ENCODE data around the gene ERAL1.
A peak's percentile ranks its signal among the peaks of the same experiment; 100 is the strongest.
"Not testable (repeated sequence)": the region's sequence is repeated elsewhere in the genome, so short reads cannot be mapped to it uniquely, and the experiment has no call there.

The ERAL1 gene

GRCh38 chr17:28896884-28897768, 42.3 kb downstream of the ERAL1 start, which contains the start of gene FLOT2:
FLOT2 (minus strand) TSS chr17:28897733; CDS start chr17:28897574, 159 bp downstream.
- TF ChIP-seq POLR2A (IDR thresholded peaks at IDR 0.05; ENCODE audit: low read depth, low read length) (peak; percentile 68; the same call in 1 of the 2 replicates), POLR2AphosphoS5 (IDR thresholded peaks at IDR 0.05; ENCODE audit: low read depth, low read length) (no peak), TAF1 (IDR thresholded peaks at IDR 0.05; ENCODE audit: borderline replicate concordance, low read depth, low read length) (no peak)
- DNase-seq (ENCODE audit: insufficient read length), result no peak
- FAIRE-seq, result peak; percentile 81

- TF ChIP-seq TAF1 (IDR thresholded peaks at IDR 0.05; ENCODE audit: borderline replicate concordance, low read depth, low read length) (no peak), POLR2A (IDR thresholded peaks at IDR 0.05; ENCODE audit: low read depth, low read length) (no peak), POLR2AphosphoS5 (IDR thresholded peaks at IDR 0.05; ENCODE audit: low read depth, low read length) (no peak)
- DNase-seq (ENCODE audit: insufficient read length) (no peak), FAIRE-seq (no peak)
These were observed 43.1 kb downstream of the ERAL1 start for GRCh38 chr17:28897769-28898526.

- DNase-seq (ENCODE audit: insufficient read length) (no peak), FAIRE-seq (no peak)
- TF ChIP-seq POLR2A (IDR thresholded peaks at IDR 0.05; ENCODE audit: low read depth, low read length), result no peak
- TF ChIP-seq TAF1 (IDR thresholded peaks at IDR 0.05; ENCODE audit: borderline replicate concordance, low read depth, low read length), result no peak
- no peak for TF ChIP-seq POLR2AphosphoS5 (IDR thresholded peaks at IDR 0.05; ENCODE audit: low read depth, low read length)
These were observed 43.7 kb downstream of the ERAL1 start for GRCh38 chr17:28898527-28898955.

GRCh38 chr17:28899212-28899815, 44.5 kb downstream of the ERAL1 start:
- DNase-seq (ENCODE audit: insufficient read length) (no peak), FAIRE-seq (no peak)
- no peak for TF ChIP-seq TAF1 (IDR thresholded peaks at IDR 0.05; ENCODE audit: borderline replicate concordance, low read depth, low read length)
- no peak for TF ChIP-seq POLR2A (IDR thresholded peaks at IDR 0.05; ENCODE audit: low read depth, low read length)
- no peak for TF ChIP-seq POLR2AphosphoS5 (IDR thresholded peaks at IDR 0.05; ENCODE audit: low read depth, low read length)

- no peak for DNase-seq (ENCODE audit: insufficient read length)
- no peak for FAIRE-seq
- TF ChIP-seq POLR2AphosphoS5 (IDR thresholded peaks at IDR 0.05; ENCODE audit: low read depth, low read length) (no peak), POLR2A (IDR thresholded peaks at IDR 0.05; ENCODE audit: low read depth, low read length) (no peak), TAF1 (IDR thresholded peaks at IDR 0.05; ENCODE audit: borderline replicate concordance, low read depth, low read length) (no peak)
These were observed 46.3 kb downstream of the ERAL1 start for GRCh38 chr17:28900986-28901726.

- no peak for DNase-seq (ENCODE audit: insufficient read length)
These were observed 47.3 kb downstream of the ERAL1 start for GRCh38 chr17:28901866-28902818.

GRCh38 chr17:28902819-28903545, 48.2 kb downstream of the ERAL1 start, which contains the start of gene DHRS13:
DHRS13 (minus strand) TSS chr17:28903079; CDS start chr17:28902944, 135 bp downstream.
- FAIRE-seq, result peak; percentile 100

More at GRCh38 chr17:28901866-28902818, 47.3 kb downstream of the ERAL1 start:
- no peak for FAIRE-seq
- TF ChIP-seq TAF1 (IDR thresholded peaks at IDR 0.05; ENCODE audit: borderline replicate concordance, low read depth, low read length) (0 out of 2 replicates have a peak, but pooled peaks have one; percentile 7), POLR2AphosphoS5 (IDR thresholded peaks at IDR 0.05; ENCODE audit: low read depth, low read length) (no peak)

GRCh38 chr17:28903546-28903841, 48.7 kb downstream of the ERAL1 start:
- FAIRE-seq; DNase-seq (ENCODE audit: insufficient read length): not testable (repeated sequence)

More at GRCh38 chr17:28902819-28903545, 48.2 kb downstream of the ERAL1 start, which contains the start of gene DHRS13:
- peak; percentile 94 for DNase-seq (ENCODE audit: insufficient read length)
- 0 out of 2 replicates have a peak, but pooled peaks have one; percentile 56 for TF ChIP-seq TAF1 (IDR thresholded peaks at IDR 0.05; ENCODE audit: borderline replicate concordance, low read depth, low read length)
- TF ChIP-seq POLR2AphosphoS5 (IDR thresholded peaks at IDR 0.05; ENCODE audit: low read depth, low read length), result peak; percentile 44; the same call in 1 of the 2 replicates
- no peak for TF ChIP-seq POLR2A (IDR thresholded peaks at IDR 0.05; ENCODE audit: low read depth, low read length)

GRCh38 chr17:28904800-28905199, 50.0 kb downstream of the ERAL1 start:
- no peak for DNase-seq (ENCODE audit: insufficient read length)
- no peak for FAIRE-seq
- no peak for TF ChIP-seq POLR2AphosphoS5 (IDR thresholded peaks at IDR 0.05; ENCODE audit: low read depth, low read length)
- TF ChIP-seq POLR2A (IDR thresholded peaks at IDR 0.05; ENCODE audit: low read depth, low read length), result no peak
- no peak for TF ChIP-seq TAF1 (IDR thresholded peaks at IDR 0.05; ENCODE audit: borderline replicate concordance, low read depth, low read length)
